HepG2 (cell line): ENCODE measurements around the gene SLC9A8.

ENCODE experiments used
- BHLHE40 ChIP-seq: IDR thresholded peaks from 2 replicates; pipeline ENCODE4 v1.6.1; 2011; ENCODE audit warnings: low read length, improper control_type of control experiment
- CENPT ChIP-seq: sonication (generic); formaldehyde crosslinking; IDR thresholded peaks from 2 replicates; pipeline ENCODE4 v1.8.0; 2022; ENCODE audit warnings: low read depth, mild to moderate bottlenecking, moderate library complexity, missing genetic modification reagents
- MYC ChIP-seq: sonication (generic); formaldehyde crosslinking; IDR thresholded peaks from 2 replicates; pipeline ENCODE4 v1.9.0; 2021; ENCODE audit warnings: missing genetic modification reagents, borderline replicate concordance
- RNF2 ChIP-seq: fragments of 450-650 bp; conservative IDR thresholded peaks from 2 replicates; pipeline ENCODE4 v1.6.1; 2016; ENCODE audit warnings: low read depth
- RORA ChIP-seq: sonication (generic); formaldehyde crosslinking; IDR thresholded peaks from 2 replicates; pipeline ENCODE4 v1.5.0; 2020; ENCODE audit warnings: mild to moderate bottlenecking, missing genetic modification reagents, moderate library complexity
- ZNF34 ChIP-seq: sonication (generic); formaldehyde crosslinking; IDR thresholded peaks from 2 replicates; pipeline ENCODE4 v1.4.0; 2020; ENCODE audit warnings: mild to moderate bottlenecking, missing genetic modification reagents, borderline replicate concordance
- TF ChIP-seq, protein P1 (sequence below): sonication (generic); formaldehyde crosslinking; IDR thresholded peaks from 2 replicates; pipeline ENCODE4 v1.4.0; 2020; ENCODE audit warnings: missing genetic modification reagents, mild to moderate bottlenecking, borderline replicate concordance
- TF ChIP-seq, protein P2 (sequence below): conservative IDR thresholded peaks from 2 replicates; pipeline ENCODE4 v1.6.1; 2018; ENCODE audit warnings: missing genetic modification reagents

DNA sequence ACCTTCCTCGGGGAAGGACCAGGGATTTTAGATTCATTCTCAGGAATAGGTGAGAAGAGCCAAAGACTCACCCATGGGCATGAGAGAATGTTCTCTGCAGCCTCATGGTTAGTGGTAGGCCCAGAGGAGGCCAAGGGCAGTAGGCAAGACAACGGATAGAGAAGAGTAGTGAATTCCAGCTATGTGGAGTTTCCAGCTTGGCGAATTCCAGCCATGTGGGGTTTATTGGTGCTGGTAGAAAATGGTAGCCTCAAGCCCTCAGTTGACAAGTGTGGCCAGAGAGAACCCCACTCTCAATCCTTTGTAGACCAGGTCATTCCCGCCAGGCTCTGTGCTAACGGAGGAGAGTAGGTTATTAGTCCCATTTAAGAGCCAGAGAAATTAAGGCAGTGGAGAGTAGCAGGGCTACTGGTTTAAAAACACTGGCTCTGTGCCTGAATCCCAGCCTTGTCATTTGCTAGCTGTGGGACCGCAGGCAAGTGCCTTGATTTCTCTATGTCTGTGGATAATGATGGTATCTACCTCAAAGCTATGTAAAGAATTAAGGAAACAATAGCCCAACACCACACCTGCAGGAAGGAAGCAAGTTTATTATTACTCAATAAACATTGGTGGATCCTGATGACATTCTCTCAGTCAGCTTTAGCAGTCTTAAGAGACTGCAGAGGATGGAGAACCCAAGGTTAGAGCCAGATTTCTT lies 2.0 kb upstream of the SLC9A8 start:
- TF ChIP-seq MYC (CRISPR knock-in tag): no peak
- TF ChIP-seq ZNF34 (CRISPR knock-in tag): no peak
- no peak for TF ChIP-seq RNF2
- no peak for TF ChIP-seq CENPT (CRISPR knock-in tag)
- TF ChIP-seq BHLHE40: no peak
- no peak for TF ChIP-seq RORA
- TF ChIP-seq, protein P1, sequence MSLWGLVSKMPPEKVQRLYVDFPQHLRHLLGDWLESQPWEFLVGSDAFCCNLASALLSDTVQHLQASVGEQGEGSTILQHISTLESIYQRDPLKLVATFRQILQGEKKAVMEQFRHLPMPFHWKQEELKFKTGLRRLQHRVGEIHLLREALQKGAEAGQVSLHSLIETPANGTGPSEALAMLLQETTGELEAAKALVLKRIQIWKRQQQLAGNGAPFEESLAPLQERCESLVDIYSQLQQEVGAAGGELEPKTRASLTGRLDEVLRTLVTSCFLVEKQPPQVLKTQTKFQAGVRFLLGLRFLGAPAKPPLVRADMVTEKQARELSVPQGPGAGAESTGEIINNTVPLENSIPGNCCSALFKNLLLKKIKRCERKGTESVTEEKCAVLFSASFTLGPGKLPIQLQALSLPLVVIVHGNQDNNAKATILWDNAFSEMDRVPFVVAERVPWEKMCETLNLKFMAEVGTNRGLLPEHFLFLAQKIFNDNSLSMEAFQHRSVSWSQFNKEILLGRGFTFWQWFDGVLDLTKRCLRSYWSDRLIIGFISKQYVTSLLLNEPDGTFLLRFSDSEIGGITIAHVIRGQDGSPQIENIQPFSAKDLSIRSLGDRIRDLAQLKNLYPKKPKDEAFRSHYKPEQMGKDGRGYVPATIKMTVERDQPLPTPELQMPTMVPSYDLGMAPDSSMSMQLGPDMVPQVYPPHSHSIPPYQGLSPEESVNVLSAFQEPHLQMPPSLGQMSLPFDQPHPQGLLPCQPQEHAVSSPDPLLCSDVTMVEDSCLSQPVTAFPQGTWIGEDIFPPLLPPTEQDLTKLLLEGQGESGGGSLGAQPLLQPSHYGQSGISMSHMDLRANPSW (CRISPR knock-in tag): no peak
- TF ChIP-seq, protein P2, sequence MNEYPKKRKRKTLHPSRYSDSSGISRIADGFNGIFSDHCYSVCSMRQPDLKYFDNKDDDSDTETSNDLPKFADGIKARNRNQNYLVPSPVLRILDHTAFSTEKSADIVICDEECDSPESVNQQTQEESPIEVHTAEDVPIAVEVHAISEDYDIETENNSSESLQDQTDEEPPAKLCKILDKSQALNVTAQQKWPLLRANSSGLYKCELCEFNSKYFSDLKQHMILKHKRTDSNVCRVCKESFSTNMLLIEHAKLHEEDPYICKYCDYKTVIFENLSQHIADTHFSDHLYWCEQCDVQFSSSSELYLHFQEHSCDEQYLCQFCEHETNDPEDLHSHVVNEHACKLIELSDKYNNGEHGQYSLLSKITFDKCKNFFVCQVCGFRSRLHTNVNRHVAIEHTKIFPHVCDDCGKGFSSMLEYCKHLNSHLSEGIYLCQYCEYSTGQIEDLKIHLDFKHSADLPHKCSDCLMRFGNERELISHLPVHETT (CRISPR knock-in tag): no peak
